CD8-positive, alpha-beta memory T cell (primary cell): Measurements from ENCODE around the gene DMRTC2. TPM values are rescaled to one million over a fixed set of nuclear protein-coding genes. Genes with fewer than 3 reads are reported as not detected.
A peak's percentile ranks its signal among the peaks of the same experiment; 100 is the strongest.

Source experiments
- CTCF ChIA-PET: fragments of 350-600 bp; sonication (Branson Sonifier 250); formaldehyde crosslinking; loops from one replicate; lab custom pipeline; 2021; ENCODE audit warnings: antibody characterized with exemption; lab: Charles Lee
- POLR2A ChIA-PET: fragments of 350-600 bp; sonication (Branson Sonifier 250); formaldehyde crosslinking; loops from one replicate; lab custom pipeline; 2021; ENCODE audit warnings: antibody characterized with exemption; lab: Charles Lee
- DNase-seq, 5 donors: peaks; one replicate each; pipeline versions ENCODE4 v3.0.0 to v3.0.0-alpha.2; 2020 to 2022; ENCODE audit warnings: mixed read lengths in 1 of 5
- H3K27ac ChIP-seq: one replicate; pipeline ENCODE4 v1.7.0; 2013; ENCODE audit warnings: low read depth, mild to moderate bottlenecking, low read length, moderate library complexity
- H3K27me3 ChIP-seq: 2 replicates; pipeline ENCODE4 v1.7.0; 2013; ENCODE audit warnings: low read length, mild to moderate bottlenecking; ENCODE audit not compliant: insufficient read depth, poor library complexity, severe bottlenecking
- H3K36me3 ChIP-seq: 2 replicates; pipeline ENCODE4 v1.7.0; 2013; ENCODE audit warnings: mild to moderate bottlenecking, low read length, moderate library complexity; ENCODE audit not compliant: insufficient read depth
- H3K4me1 ChIP-seq: 2 replicates; pipeline ENCODE4 v1.7.0; 2013; ENCODE audit warnings: mild to moderate bottlenecking, low read length, moderate library complexity; ENCODE audit not compliant: insufficient read depth
- H3K4me3 ChIP-seq: 2 replicates; pipeline ENCODE4 v1.7.0; 2013; ENCODE audit warnings: mild to moderate bottlenecking, low read length
- H3K9me3 ChIP-seq: 2 replicates; pipeline ENCODE4 v1.7.0; 2013; ENCODE audit warnings: mild to moderate bottlenecking, low read length
- H3K27ac Mint-ChIP-seq, 8 donors: one replicate each; pipeline ENCODE4 v1.8.0; 2020 to 2021; ENCODE audit warnings: mixed read lengths in 8 of 8, mild to moderate bottlenecking in 6 of 8, inconsistent platforms in 3 of 8, moderate library complexity in 3 of 8
- H3K27me3 Mint-ChIP-seq, 2 donors: one replicate each; pipeline ENCODE4 v1.8.0; 2020 to 2021; ENCODE audit warnings: mixed read lengths in 2 of 2, mild to moderate bottlenecking in 1 of 2, moderate library complexity in 1 of 2
- H3K36me3 Mint-ChIP-seq, 3 donors: one replicate each; pipeline ENCODE4 v1.8.0; 2020 to 2021; ENCODE audit warnings: mixed read lengths in 3 of 3, inconsistent platforms in 1 of 3, mild to moderate bottlenecking in 1 of 3
- H3K4me1 Mint-ChIP-seq, 3 donors: one replicate each; pipeline ENCODE4 v1.8.0; 2020 to 2021; ENCODE audit warnings: mixed read lengths in 3 of 3, inconsistent platforms in 1 of 3, mild to moderate bottlenecking in 1 of 3
- H3K4me3 Mint-ChIP-seq, 7 donors: one replicate each; pipeline ENCODE4 v1.8.0; 2020 to 2021; ENCODE audit warnings: mixed read lengths in 7 of 7, mild to moderate bottlenecking in 6 of 7, moderate library complexity in 4 of 7, inconsistent platforms in 2 of 7
- H3K9me3 Mint-ChIP-seq, 5 donors: one replicate each; pipeline ENCODE4 v1.8.0; 2020 to 2022; ENCODE audit warnings: mixed read lengths in 5 of 5, mild to moderate bottlenecking in 3 of 5, moderate library complexity in 2 of 5, inconsistent platforms in 1 of 5
- polyA plus RNA-seq: library from polyadenylated mRNA; unstranded; fragments of 300-500 nt; fragmentation: Illumina TruSeq; gene quantifications from one replicate; pipeline ENCODE4 v1.2.3, GENCODE V29; 2021
- total RNA-seq, 2 experiments: library from RNA; stranded (reverse); gene quantifications; one replicate each; pipeline ENCODE4 v1.2.3, GENCODE V29; 2021

Gene DMRTC2
- total and polyA plus RNA-seq, 3 experiments from 2014 or later: not detected

GRCh38 chr19:41898235-41898634, 53.4 kb downstream of the DMRTC2 start:
- Histone ChIP-seq H3K4me3 (no peak overlapping the region), H3K4me1 (peaks cover 48% of the 10 kb centered on the region), H3K27ac (no peak overlapping the region), H3K36me3 (peaks cover 76% of the 10 kb centered on the region), H3K9me3 (no peaks in the 10 kb centered on the region), H3K27me3 (no peaks in the 10 kb centered on the region)
- Mint-ChIP-seq H3K36me3 (peaks cover 10 to 76% (median 22%) of the 10 kb centered on the region in 3 donors), H3K4me1 (peaks cover 36 to 67% (median 61%) of the 10 kb centered on the region in 3 donors), H3K27ac (peak overlapping the region in 5 of 8 donors; percentile 15 to 78 (median 42)), H3K9me3 (no peaks in the 10 kb centered on the region), H3K27me3 (no peaks in the 10 kb centered on the region), H3K4me3 (peak overlapping the region in 1 of 7 donors; percentile 9)
- ChIA-PET POLR2A (interaction anchor here (0.7 to 2.3 kb wide), 4 partner anchors 10 to 39 kb away, joined by 4 to 11 read pairs (median 4); partner anchors contain the start of gene RPS19), CTCF (interaction anchor here (1.1 to 1.5 kb wide), 2 partner anchors 10 to 25 kb away, joined by 5 to 7 read pairs; no protein-coding TSS in a partner anchor)
- no peak for DNase-seq

Other genes with a start within 250 kb of the DMRTC2 start
- gene CEACAM4, start 218.0 kb upstream of the DMRTC2 start, total RNA-seq: not detected
- gene CEACAM4, start 218.0 kb upstream of the DMRTC2 start, polyA plus RNA-seq: not detected
- not detected for gene CEACAM7, start 156.8 kb upstream of the DMRTC2 start, total RNA-seq
- not detected for gene CEACAM7, start 156.8 kb upstream of the DMRTC2 start, polyA plus RNA-seq
- gene CEACAM5, start 136.4 kb upstream of the DMRTC2 start, total RNA-seq: not detected
- not detected for gene CEACAM5, start 136.4 kb upstream of the DMRTC2 start, polyA plus RNA-seq
- gene CEACAM6, start 89.5 kb upstream of the DMRTC2 start, total RNA-seq: not detected
- gene CEACAM6, start 89.5 kb upstream of the DMRTC2 start, polyA plus RNA-seq: not detected
- gene CEACAM3, start 48.5 kb upstream of the DMRTC2 start, total RNA-seq: not detected
- gene CEACAM3, start 48.5 kb upstream of the DMRTC2 start, polyA plus RNA-seq: not detected
- not detected for gene LYPD4, start 359 bp upstream of the DMRTC2 start, total RNA-seq
- gene LYPD4, start 359 bp upstream of the DMRTC2 start, polyA plus RNA-seq: not detected
- 1,000 to 10,000 TPM; 3,036 to 3,142 TPM for gene RPS19, start 15.2 kb downstream of the DMRTC2 start, total RNA-seq
- 6,195 TPM for gene RPS19, start 15.2 kb downstream of the DMRTC2 start, polyA plus RNA-seq
- 1 to 10 TPM; 1.3 to 2.2 TPM for gene CD79A, start 32.2 kb downstream of the DMRTC2 start, total RNA-seq
- gene CD79A, start 32.2 kb downstream of the DMRTC2 start, polyA plus RNA-seq: 9.4 TPM
- gene ARHGEF1, start 38.1 kb downstream of the DMRTC2 start, total RNA-seq: 100 to 1,000 TPM; 295 to 312 TPM
- gene ARHGEF1, start 38.1 kb downstream of the DMRTC2 start, polyA plus RNA-seq: 350 TPM
- gene ERFL, start 83.4 kb downstream of the DMRTC2 start, total RNA-seq: 1 to 10 TPM; 1.3 to 1.4 TPM
- gene ERFL, start 83.4 kb downstream of the DMRTC2 start, polyA plus RNA-seq: not detected
- 10 to 100 TPM; 74.7 to 83.3 TPM for gene RABAC1, start 114.3 kb downstream of the DMRTC2 start, total RNA-seq
- gene RABAC1, start 114.3 kb downstream of the DMRTC2 start, polyA plus RNA-seq: 220 TPM
- gene ATP1A3, start 149.2 kb downstream of the DMRTC2 start, total RNA-seq: 1 to 10 TPM; 1.9 to 4.1 TPM
- gene ATP1A3, start 149.2 kb downstream of the DMRTC2 start, polyA plus RNA-seq: 8.2 TPM
- gene GRIK5, start 225.2 kb downstream of the DMRTC2 start, total RNA-seq: under 1 TPM; 0.31 to 0.39 TPM
- not detected for gene GRIK5, start 225.2 kb downstream of the DMRTC2 start, polyA plus RNA-seq
- gene ZNF574, start 231.1 kb downstream of the DMRTC2 start, total RNA-seq: 10 to 100 TPM; 18.8 to 21.9 TPM
- 24.9 TPM for gene ZNF574, start 231.1 kb downstream of the DMRTC2 start, polyA plus RNA-seq